GM10847 (cell line): Measurements from ENCODE around the gene ACTL8.

ENCODE experiments used
- POLR2A ChIP-seq: IDR thresholded peaks from 2 replicates; pipeline ENCODE4 v1.6.1; 2011; ENCODE audit not compliant: insufficient read length; ENCODE audit errors: extremely low read depth

ACTL8 gene

DNA sequence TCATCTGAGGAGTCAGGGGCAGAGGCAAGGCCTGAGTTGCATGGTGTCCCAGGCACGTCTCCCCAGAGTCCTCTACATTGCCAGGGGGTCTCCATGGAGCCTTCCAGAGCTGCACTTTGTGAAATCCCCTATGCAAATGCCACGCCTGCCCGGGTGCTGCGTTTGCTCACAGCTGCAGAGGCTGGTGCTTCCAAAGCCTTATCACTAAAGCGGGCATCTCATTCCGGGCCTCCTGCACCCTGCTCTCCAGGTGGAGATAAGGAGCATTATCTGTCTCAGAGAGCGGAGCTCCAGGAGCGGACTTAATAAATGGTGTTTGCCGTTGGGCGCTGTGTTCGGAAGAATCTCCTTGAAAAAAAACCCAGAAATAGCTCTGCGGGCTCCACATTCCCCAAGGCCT lies 25.9 kb upstream of the ACTL8 start:
- TF ChIP-seq POLR2A = no peak

GRCh38 chr1:17729909-17730308 lies 25.2 kb upstream of the ACTL8 start:
- TF ChIP-seq POLR2A = no peak

DNA sequence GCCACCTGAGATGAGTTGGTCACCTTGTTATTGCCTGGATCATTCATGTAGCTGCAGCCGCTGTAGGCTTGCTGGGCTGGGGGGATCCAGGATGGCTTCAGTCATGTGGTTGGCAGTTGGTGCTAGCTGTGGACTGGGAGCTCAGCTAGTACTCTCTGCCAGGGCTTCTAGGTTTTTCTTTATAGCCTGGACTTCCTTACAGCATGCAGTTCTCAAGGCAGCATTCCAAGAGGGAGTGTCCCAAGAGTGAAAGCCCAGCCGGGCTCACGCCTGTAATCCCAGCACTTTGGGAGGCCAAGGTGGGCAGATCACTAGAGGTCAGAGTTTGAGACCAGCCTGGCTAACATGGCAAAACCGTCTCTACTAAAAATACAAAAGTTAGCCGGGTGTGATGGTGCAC lies 23.7 kb upstream of the ACTL8 start:
- TF ChIP-seq POLR2A = no peak

GRCh38 chr1:17732475-17732874 lies 22.7 kb upstream of the ACTL8 start:
- TF ChIP-seq POLR2A = no peak

- no peak for TF ChIP-seq POLR2A
Observed at GRCh38 chr1:17733661-17734060, 21.5 kb upstream of the ACTL8 start.

- no peak for TF ChIP-seq POLR2A
Observed at GRCh38 chr1:17734609-17735008, 20.5 kb upstream of the ACTL8 start.

GRCh38 chr1:17735348-17735747 lies 19.8 kb upstream of the ACTL8 start:
- TF ChIP-seq POLR2A = no peak

GRCh38 chr1:17735793-17736192 lies 19.3 kb upstream of the ACTL8 start:
- no peak for TF ChIP-seq POLR2A

- no peak for TF ChIP-seq POLR2A
Observed at GRCh38 chr1:17736625-17737024, 18.5 kb upstream of the ACTL8 start.

- no peak for TF ChIP-seq POLR2A
Observed at GRCh38 chr1:17739050-17739449, 16.1 kb upstream of the ACTL8 start.

DNA sequence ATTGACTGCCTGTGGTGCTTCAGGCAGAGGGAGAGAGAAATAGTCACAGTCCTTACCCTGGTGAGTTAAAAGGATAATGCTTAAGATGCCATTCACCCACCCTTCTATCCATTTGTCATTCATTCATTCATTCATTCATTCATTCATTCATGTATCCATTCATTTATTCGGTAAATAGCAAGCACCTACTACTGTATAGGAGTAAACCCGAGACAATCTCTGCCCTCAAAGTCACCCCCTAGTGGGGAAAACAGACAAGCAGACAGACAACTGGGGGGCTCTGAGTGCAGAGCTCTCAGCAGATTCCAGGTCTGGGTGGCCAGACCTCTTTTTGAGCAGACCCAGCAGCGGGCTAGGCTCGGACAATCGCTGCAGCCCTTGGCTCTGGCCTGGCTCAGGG lies 14.1 kb upstream of the ACTL8 start:
- no peak for TF ChIP-seq POLR2A

DNA sequence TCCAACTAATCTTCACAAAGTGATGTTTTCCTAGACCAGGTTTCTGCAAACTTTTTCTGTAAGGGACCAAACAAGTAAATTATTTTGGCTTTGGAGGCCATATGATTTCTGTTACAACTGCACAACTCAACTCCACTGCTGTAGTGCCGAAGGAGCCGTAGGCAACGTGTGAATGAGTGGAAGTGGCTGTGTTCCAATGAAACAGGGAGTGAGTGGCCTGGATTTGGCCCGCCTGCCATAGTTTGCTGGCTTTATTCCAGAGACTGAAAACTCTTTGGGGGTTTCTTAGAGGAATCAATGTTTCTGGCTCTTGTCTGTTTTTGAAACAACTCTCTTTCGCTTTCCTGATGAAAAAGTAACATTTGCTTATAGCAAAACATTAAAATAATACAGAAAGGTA lies 12.6 kb upstream of the ACTL8 start:
- TF ChIP-seq POLR2A = no peak

GRCh38 chr1:17743008-17743647 lies 12.0 kb upstream of the ACTL8 start:
- TF ChIP-seq POLR2A = no peak

- TF ChIP-seq POLR2A = no peak
Observed at GRCh38 chr1:17743925-17744324, 11.2 kb upstream of the ACTL8 start.

DNA sequence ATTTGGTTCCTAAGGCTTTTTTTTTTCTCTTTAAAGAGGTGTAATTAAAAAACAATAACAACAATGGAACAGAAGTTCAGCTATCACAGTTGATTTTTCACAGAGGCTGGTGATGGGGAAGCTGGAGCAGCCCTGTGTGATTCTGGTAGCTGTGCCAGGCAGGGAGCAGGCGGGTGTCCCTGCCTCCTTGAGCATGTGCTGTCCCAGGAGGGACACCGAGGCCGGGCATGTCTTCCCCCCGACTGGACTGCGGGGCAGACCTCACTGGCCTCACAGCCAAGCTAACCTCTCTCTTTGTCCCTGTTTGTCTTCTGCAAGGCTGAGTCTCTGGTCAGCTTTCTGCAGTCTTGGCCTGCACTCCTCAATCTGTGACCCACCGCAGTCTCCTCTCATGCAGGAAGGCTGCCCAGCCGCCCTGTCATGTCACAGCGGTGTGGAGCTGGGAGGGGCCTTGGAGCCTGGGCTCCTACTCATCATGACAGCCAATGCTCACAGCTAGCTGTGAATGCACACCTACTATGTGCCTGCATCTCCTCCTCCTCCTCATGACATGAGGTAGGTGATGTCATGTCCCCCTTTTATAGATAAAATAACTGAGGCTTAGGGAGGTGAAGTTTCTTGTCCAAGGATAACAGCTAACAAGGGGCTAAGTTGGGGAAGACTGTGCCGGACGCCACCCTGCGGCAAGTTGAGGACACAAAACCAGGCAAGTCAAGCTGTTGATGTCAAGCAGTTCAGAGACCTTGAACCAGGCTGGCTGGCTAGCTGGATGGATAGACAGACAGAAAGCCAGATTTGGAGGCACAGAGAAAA lies 10.3 kb upstream of the ACTL8 start:
- TF ChIP-seq POLR2A = no peak

DNA sequence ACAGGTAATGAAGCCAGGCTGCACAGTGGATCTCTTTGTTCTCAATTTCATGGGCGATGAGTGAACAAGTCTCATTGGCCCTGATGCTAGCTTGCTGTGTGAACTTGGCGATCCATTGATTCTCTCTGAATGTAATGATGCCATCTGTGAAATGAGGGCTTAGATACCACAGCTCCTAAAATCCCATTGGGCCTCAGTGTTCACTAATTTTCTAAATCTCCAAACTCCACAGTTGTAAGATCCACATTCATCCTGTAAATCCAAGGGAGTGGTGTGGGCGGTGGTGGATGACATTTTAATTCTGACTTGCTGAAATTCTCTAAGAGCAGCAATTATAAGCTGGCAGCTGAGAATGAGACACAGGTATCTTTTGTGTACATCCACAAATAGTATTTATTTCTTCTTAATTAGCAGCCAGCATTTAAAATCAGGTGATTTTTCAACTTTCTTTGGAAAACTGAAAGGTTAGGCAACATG lies 9.6 kb upstream of the ACTL8 start:
- no peak for TF ChIP-seq POLR2A

DNA sequence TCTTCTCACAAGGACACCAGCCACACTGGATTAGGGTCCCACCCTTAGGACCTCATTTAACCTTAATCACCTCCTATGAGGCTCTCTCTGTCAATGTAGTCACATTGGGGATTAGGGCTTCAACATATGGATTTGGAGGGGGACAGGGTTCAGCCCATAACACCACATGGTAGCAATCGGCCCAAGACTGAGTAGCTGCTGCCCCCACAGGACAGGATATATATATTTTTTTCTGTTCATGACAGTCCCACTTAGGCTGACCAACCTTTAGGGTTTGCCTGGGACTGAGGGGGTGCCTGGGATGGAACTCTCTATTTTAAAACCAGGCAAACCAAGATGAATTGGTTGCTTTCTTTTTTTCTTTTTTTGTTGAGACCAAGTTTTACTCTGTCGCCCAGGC lies 8.2 kb upstream of the ACTL8 start:
- TF ChIP-seq POLR2A = no peak
